Thymus (tissue), 11 donors: Measurements from ENCODE around the gene SLC29A1. TPM values are rescaled to one million over a fixed set of nuclear protein-coding genes. Genes with fewer than 3 reads are reported as not detected.

ENCODE experiments used
- DNase-seq, 9 donors: peaks; one replicate each; pipeline ENCODE4 v3.0.0-alpha.2; 2013; ENCODE audit warnings: low spot score in 9 of 9, low read depth in 6 of 9, missing footprints in 1 of 9
- H3K27ac ChIP-seq, 2 donors: one replicate each; pipeline ENCODE4 v1.5.1; 2013; ENCODE audit warnings: control low read depth in 1 of 2, low read depth in 1 of 2, low read length in 1 of 2, mild to moderate bottlenecking in 1 of 2, moderate library complexity in 1 of 2
- H3K27me3 ChIP-seq, 2 donors: one replicate each; pipeline ENCODE4 v1.5.1; 2013; ENCODE audit warnings: low read length in 1 of 2; ENCODE audit not compliant: control insufficient read depth in 2 of 2, insufficient read depth in 1 of 2
- H3K36me3 ChIP-seq, 2 donors: one replicate each; pipeline ENCODE4 v1.5.1; 2013; ENCODE audit warnings: low read length in 1 of 2, mild to moderate bottlenecking in 1 of 2, moderate library complexity in 1 of 2; ENCODE audit not compliant: control insufficient read depth in 2 of 2, insufficient read depth in 2 of 2
- H3K4me1 ChIP-seq, 2 donors: one replicate each; pipeline ENCODE4 v1.5.1; 2013; ENCODE audit warnings: low read length in 2 of 2; ENCODE audit not compliant: control insufficient read depth in 2 of 2, insufficient read depth in 2 of 2
- H3K4me3 ChIP-seq, 2 donors: one replicate each; pipeline ENCODE4 v1.5.1; 2013; ENCODE audit warnings: low read length in 2 of 2, control low read depth in 1 of 2, mild to moderate bottlenecking in 1 of 2
- H3K9me3 ChIP-seq, 2 donors: one replicate each; pipeline ENCODE4 v1.5.1; 2013; ENCODE audit warnings: low read length in 1 of 2, mild to moderate bottlenecking in 1 of 2; ENCODE audit not compliant: control insufficient read depth in 2 of 2, insufficient read depth in 1 of 2
- WGBS: extraction: QIAGEN DNeasy Blood & Tissue Kit; methylation state at CpG from one replicate; pipeline ENCODE4 v1.1.7; 2013; 5-methylcytosine and 5-hydroxymethylcytosine counted together
- polyA plus RNA-seq: library from polyadenylated mRNA; stranded (reverse); fragments of 200-250 nt; gene quantifications from one replicate; pipeline ENCODE4 v1.2.3, GENCODE V29; 2013
- total RNA-seq: library from RNA; stranded (reverse); fragments of 120-200 nt; gene quantifications from one replicate; pipeline ENCODE4 v1.2.4, GENCODE V29; 2013
- donor health status: healthy.

Gene SLC29A1
- total and polyA plus RNA-seq, 2 donors: 17.9 to 69.0 TPM

- WGBS: 71% methylated on average over 17 of the region's 17 CpGs
- DNase-seq: no peak
- Histone ChIP-seq H3K9me3 (peaks cover 0 to 3% of the 10 kb centered on the region in 2 donors), H3K4me3 (peak overlapping the region; percentile 92 to 94), H3K36me3 (peaks cover 5 to 8% of the 10 kb centered on the region in 2 donors), H3K27me3 (peaks cover 30 to 33% of the 10 kb centered on the region in 2 donors), H3K4me1 (peaks cover 18 to 41% of the 10 kb centered on the region in 2 donors), H3K27ac (no peak overlapping the region)
These were observed 42.4 kb downstream of the SLC29A1 start for GRCh38 chr6:44265722-44266233.

GRCh38 chr6:44266347-44266746 is 43.0 kb downstream of the SLC29A1 start:
- Histone ChIP-seq H3K27ac (no peak overlapping the region), H3K4me1 (peaks cover 18 to 45% of the 10 kb centered on the region in 2 donors), H3K4me3 (no peak overlapping the region), H3K36me3 (peaks cover 4 to 5% of the 10 kb centered on the region in 2 donors), H3K9me3 (peaks cover 0 to 3% of the 10 kb centered on the region in 2 donors), H3K27me3 (peaks cover 36 to 39% of the 10 kb centered on the region in 2 donors)
- DNase-seq: no peak
- WGBS: 94% methylated on average over 3 of the region's 3 CpGs

GRCh38 chr6:44267252-44267651 is 43.9 kb downstream of the SLC29A1 start:
- H3K27ac ChIP-seq: no peak overlapping the region
- peaks cover 0 to 7% of the 10 kb centered on the region in 2 donors for H3K9me3 ChIP-seq
- 94% methylated on average over 10 of the region's 10 CpGs for WGBS
- no peak for DNase-seq
- H3K36me3 ChIP-seq: peaks cover 0 to 1% of the 10 kb centered on the region in 2 donors
- H3K4me3 ChIP-seq: no peak overlapping the region
- peaks cover 45 to 48% of the 10 kb centered on the region in 2 donors for H3K27me3 ChIP-seq
- H3K4me1 ChIP-seq: peaks cover 18 to 45% of the 10 kb centered on the region in 2 donors

- Histone ChIP-seq H3K27ac (no peak overlapping the region), H3K9me3 (peaks cover 0 to 7% of the 10 kb centered on the region in 2 donors), H3K27me3 (peaks cover 52 to 57% of the 10 kb centered on the region in 2 donors), H3K36me3 (no peaks in the 10 kb centered on the region), H3K4me1 (peaks cover 15 to 37% of the 10 kb centered on the region in 2 donors), H3K4me3 (no peak overlapping the region)
- peak in 4 of 9 donors; percentile 60 to 79 (median 74) for DNase-seq
- WGBS: 30% methylated on average over 5 of the region's 5 CpGs
These were observed 44.8 kb downstream of the SLC29A1 start for GRCh38 chr6:44268095-44268628.

GRCh38 chr6:44269178-44269920 is 46.0 kb downstream of the SLC29A1 start:
- Histone ChIP-seq H3K4me1 (peaks cover 5 to 25% of the 10 kb centered on the region in 2 donors), H3K9me3 (peaks cover 0 to 7% of the 10 kb centered on the region in 2 donors), H3K27me3 (peaks cover 58 to 69% of the 10 kb centered on the region in 2 donors), H3K4me3 (no peak overlapping the region), H3K27ac (no peak overlapping the region), H3K36me3 (no peaks in the 10 kb centered on the region)
- WGBS: 84% methylated on average over 1 of the region's 1 CpG
- DNase-seq: no peak

GRCh38 chr6:44269921-44270525 is 46.6 kb downstream of the SLC29A1 start, which contains the start of gene TMEM151B:
Gene TMEM151B, plus strand, starts transcription at chr6:44270450. Its CDS starts 293 bp downstream, at chr6:44270743.
- Histone ChIP-seq H3K4me1 (peaks cover 0 to 20% of the 10 kb centered on the region in 2 donors), H3K4me3 (peak within 1 kb of the TSS in 1 of 2 donors; percentile 55), H3K36me3 (no peaks in the 10 kb centered on the region), H3K27me3 (peaks cover 60 to 75% of the 10 kb centered on the region in 2 donors), H3K27ac (no peak within 1 kb of the TSS), H3K9me3 (peaks cover 0 to 5% of the 10 kb centered on the region in 2 donors)
- WGBS: 18% methylated on average over 29 of the region's 29 CpGs
- no peak for DNase-seq

GRCh38 chr6:44270526-44271405 is 47.4 kb downstream of the SLC29A1 start:
- no peak for DNase-seq
- WGBS: 2% methylated on average over 89 of the region's 90 CpGs
- Histone ChIP-seq H3K4me1 (peaks cover 0 to 17% of the 10 kb centered on the region in 2 donors), H3K27ac (no peak overlapping the region), H3K27me3 (peaks cover 67 to 83% of the 10 kb centered on the region in 2 donors), H3K36me3 (no peaks in the 10 kb centered on the region), H3K9me3 (peaks cover 2 to 4% of the 10 kb centered on the region in 2 donors), H3K4me3 (peak overlapping the region in 1 of 2 donors; percentile 55)

GRCh38 chr6:44271406-44271723 is 48.0 kb downstream of the SLC29A1 start:
- Histone ChIP-seq H3K9me3 (peaks cover 2 to 6% of the 10 kb centered on the region in 2 donors), H3K36me3 (no peaks in the 10 kb centered on the region), H3K27me3 (peaks cover 72 to 87% of the 10 kb centered on the region in 2 donors), H3K4me3 (no peak overlapping the region), H3K4me1 (peaks cover 4 to 16% of the 10 kb centered on the region in 2 donors), H3K27ac (no peak overlapping the region)
- DNase-seq: no peak
- 94% methylated on average over 6 of the region's 6 CpGs for WGBS
